ENCODE results near the gene EXOC4. TPM values are rescaled to one million over a fixed set of nuclear protein-coding genes. Genes with fewer than 3 reads are reported as not detected.

The EXOC4 gene
- total RNA-seq, 1 donor from 2014 or later, result 103 TPM

- intact Hi-C loops (cut with micrococcal nuclease), result no loop called here
- Mint-ChIP-seq H3K27me3 (no peaks in the 10 kb centered on the region), H3K4me3 (no peak overlapping the region), H3K4me1 (no peaks in the 10 kb centered on the region), H3K36me3 (ENCODE audit: low read depth) (peaks cover 3% of the 10 kb centered on the region), H3K27ac (no peak overlapping the region), H3K9me3 (no peaks in the 10 kb centered on the region)
- no peak for DNase-seq
- ATAC-seq (ENCODE audit: low read depth), result no peak
- TF ChIP-seq, protein P1, sequence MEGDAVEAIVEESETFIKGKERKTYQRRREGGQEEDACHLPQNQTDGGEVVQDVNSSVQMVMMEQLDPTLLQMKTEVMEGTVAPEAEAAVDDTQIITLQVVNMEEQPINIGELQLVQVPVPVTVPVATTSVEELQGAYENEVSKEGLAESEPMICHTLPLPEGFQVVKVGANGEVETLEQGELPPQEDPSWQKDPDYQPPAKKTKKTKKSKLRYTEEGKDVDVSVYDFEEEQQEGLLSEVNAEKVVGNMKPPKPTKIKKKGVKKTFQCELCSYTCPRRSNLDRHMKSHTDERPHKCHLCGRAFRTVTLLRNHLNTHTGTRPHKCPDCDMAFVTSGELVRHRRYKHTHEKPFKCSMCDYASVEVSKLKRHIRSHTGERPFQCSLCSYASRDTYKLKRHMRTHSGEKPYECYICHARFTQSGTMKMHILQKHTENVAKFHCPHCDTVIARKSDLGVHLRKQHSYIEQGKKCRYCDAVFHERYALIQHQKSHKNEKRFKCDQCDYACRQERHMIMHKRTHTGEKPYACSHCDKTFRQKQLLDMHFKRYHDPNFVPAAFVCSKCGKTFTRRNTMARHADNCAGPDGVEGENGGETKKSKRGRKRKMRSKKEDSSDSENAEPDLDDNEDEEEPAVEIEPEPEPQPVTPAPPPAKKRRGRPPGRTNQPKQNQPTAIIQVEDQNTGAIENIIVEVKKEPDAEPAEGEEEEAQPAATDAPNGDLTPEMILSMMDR (IDR thresholded peaks at IDR 0.05), result no peak
- ChIA-PET POLR2A (interaction anchor here (0.7 kb wide), 1 partner anchor 34 kb away, joined by 3 read pairs; no protein-coding TSS in a partner anchor), CTCF (no interaction called here)
Measured at GRCh38 chr7:133458688-133459087, 205.8 kb downstream of the EXOC4 start.

GRCh38 chr7:133461421-133461820 is 208.5 kb downstream of the EXOC4 start:
- no peak for DNase-seq
- CTCF ChIA-PET, result no interaction called here
- H3K36me3 Mint-ChIP-seq (ENCODE audit: low read depth), result peaks cover 21% of the 10 kb centered on the region
- ATAC-seq (ENCODE audit: low read depth), result no peak
- no peaks in the 10 kb centered on the region for H3K4me1 Mint-ChIP-seq
- no peak overlapping the region for H3K27ac Mint-ChIP-seq
- H3K9me3 Mint-ChIP-seq, result peaks cover 14% of the 10 kb centered on the region
- intact Hi-C loops (cut with micrococcal nuclease), result no loop called here
- no peak overlapping the region for H3K4me3 Mint-ChIP-seq
- TF ChIP-seq, protein P1 (IDR thresholded peaks at IDR 0.05), result no peak
- no peaks in the 10 kb centered on the region for H3K27me3 Mint-ChIP-seq
- POLR2A ChIA-PET, result no interaction called here

DNA sequence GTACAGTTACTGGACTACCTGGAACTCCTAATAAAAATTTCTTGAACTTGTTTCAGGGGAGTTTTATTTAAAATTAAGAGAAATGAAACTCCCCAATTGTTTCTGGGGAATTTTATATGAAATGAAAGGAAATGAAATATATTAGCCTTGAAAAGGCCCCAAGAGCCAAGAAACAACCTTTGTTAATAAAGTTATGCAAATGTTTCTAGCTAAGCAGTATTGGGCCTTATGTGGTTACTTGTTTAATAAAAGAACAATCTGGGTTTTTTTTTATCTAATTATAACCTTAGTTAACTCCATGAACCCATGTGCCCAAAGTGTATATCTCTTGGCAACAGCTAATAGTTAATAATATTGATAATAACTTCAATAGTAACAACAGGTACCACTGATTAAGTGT is 222.8 kb downstream of the EXOC4 start:
- ChIA-PET CTCF (no interaction called here), POLR2A (no interaction called here)
- no peak overlapping the region for H3K27ac Mint-ChIP-seq
- intact Hi-C loops (cut with micrococcal nuclease), result no loop called here
- peaks cover 40% of the 10 kb centered on the region for H3K36me3 Mint-ChIP-seq (ENCODE audit: low read depth)
- H3K4me3 Mint-ChIP-seq, result no peak overlapping the region
- peaks cover 7% of the 10 kb centered on the region for H3K4me1 Mint-ChIP-seq
- peaks cover 12% of the 10 kb centered on the region for H3K9me3 Mint-ChIP-seq
- ATAC-seq (ENCODE audit: low read depth) (no peak), DNase-seq (no peak)
- no peaks in the 10 kb centered on the region for H3K27me3 Mint-ChIP-seq
- TF ChIP-seq, protein P1 (IDR thresholded peaks at IDR 0.05), result no peak

DNA sequence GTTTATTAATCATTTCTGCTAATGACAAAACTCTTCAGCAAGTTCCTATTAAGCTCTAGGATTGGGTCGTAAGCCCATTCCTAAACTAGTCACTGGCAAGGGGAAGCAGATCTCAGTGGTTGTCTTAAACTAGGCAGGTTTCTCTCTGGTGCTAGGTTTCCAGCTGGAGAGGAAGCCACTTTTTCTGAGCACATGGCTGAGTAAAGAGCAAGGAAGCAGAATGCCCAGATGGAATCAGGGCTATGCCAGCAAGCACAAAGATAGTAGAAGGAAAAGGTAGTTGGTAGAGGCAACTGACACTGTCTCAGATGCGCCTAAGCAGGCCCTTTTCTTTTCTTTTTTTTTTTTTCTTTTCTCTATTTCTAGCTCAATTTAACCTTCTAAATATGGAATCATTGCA is 224.9 kb downstream of the EXOC4 start:
- no peaks in the 10 kb centered on the region for H3K27me3 Mint-ChIP-seq
- no peak overlapping the region for H3K27ac Mint-ChIP-seq
- CTCF ChIA-PET, result no interaction called here
- no peak overlapping the region for H3K4me3 Mint-ChIP-seq
- peaks cover 6% of the 10 kb centered on the region for H3K9me3 Mint-ChIP-seq
- peaks cover 54% of the 10 kb centered on the region for H3K36me3 Mint-ChIP-seq (ENCODE audit: low read depth)
- POLR2A ChIA-PET, result no interaction called here
- DNase-seq (no peak), ATAC-seq (ENCODE audit: low read depth) (no peak)
- TF ChIP-seq, protein P1 (IDR thresholded peaks at IDR 0.05), result no peak
- intact Hi-C loops (cut with micrococcal nuclease), result no loop called here
- H3K4me1 Mint-ChIP-seq, result peaks cover 7% of the 10 kb centered on the region

DNA sequence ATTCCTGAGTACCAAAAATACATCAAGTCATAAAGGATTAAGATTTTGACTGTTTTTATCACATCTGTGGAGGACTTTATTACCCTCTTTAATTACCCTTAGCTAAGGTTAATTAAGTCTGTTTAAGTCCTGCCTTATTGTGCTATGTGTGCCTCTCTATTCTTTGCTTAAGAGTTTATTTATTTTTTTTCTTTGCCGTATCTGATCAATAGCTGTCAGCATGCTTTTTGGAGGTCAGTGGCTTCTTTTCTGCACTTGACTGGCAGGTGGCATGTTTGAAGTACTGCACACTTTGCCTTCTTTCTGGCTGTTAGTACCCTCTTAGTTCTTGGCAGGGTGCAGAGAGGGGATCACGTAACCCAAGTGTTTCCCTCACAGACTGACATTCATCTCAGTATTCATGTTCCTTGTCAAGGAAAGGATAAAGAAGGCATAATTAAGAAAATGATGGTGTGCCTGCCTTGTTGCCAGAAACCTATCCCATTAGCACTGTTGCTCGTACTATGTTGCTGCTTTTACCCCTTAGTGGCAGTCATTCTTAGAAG is 225.8 kb downstream of the EXOC4 start:
- Mint-ChIP-seq H3K9me3 (peaks cover 3% of the 10 kb centered on the region), H3K4me3 (no peak overlapping the region), H3K4me1 (peaks cover 7% of the 10 kb centered on the region), H3K36me3 (ENCODE audit: low read depth) (peaks cover 54% of the 10 kb centered on the region), H3K27ac (no peak overlapping the region), H3K27me3 (no peaks in the 10 kb centered on the region)
- DNase-seq (no peak), ATAC-seq (ENCODE audit: low read depth) (no peak)
- TF ChIP-seq, protein P1 (IDR thresholded peaks at IDR 0.05), result no peak
- intact Hi-C loops (cut with micrococcal nuclease), result no loop called here
- POLR2A ChIA-PET, result no interaction called here
- CTCF ChIA-PET, result no interaction called here

Data from activated B cell treated with CpG ODN at 0.5 μM for 24 hours (primary cell).